Jurkat, Clone E6-1 (cell line): ENCODE measurements around the gene TOX3. TPM values are rescaled to one million over a fixed set of nuclear protein-coding genes. Genes with fewer than 3 reads are reported as not detected.

ENCODE experiments used
- DNase-seq: peaks from one replicate; pipeline ENCODE4 v3.0.0-alpha.2; 2011; ENCODE audit warnings: low read depth, low spot score
- H3K4me3 ChIP-seq: 2 replicates; pipeline ENCODE4 v1.5.1; 2011; ENCODE audit warnings: mild to moderate bottlenecking, low read length, control low read depth, moderate library complexity
- polyA plus RNA-seq: library from polyadenylated mRNA; unstranded; fragments of >200 nt; gene quantifications from one replicate; pipeline ENCODE4 v1.2.1, GENCODE V29; 2012; ENCODE audit warnings: missing spikeins; ENCODE audit not compliant: insufficient read length, insufficient read depth

The TOX3 gene
- not detected for polyA plus RNA-seq

DNA sequence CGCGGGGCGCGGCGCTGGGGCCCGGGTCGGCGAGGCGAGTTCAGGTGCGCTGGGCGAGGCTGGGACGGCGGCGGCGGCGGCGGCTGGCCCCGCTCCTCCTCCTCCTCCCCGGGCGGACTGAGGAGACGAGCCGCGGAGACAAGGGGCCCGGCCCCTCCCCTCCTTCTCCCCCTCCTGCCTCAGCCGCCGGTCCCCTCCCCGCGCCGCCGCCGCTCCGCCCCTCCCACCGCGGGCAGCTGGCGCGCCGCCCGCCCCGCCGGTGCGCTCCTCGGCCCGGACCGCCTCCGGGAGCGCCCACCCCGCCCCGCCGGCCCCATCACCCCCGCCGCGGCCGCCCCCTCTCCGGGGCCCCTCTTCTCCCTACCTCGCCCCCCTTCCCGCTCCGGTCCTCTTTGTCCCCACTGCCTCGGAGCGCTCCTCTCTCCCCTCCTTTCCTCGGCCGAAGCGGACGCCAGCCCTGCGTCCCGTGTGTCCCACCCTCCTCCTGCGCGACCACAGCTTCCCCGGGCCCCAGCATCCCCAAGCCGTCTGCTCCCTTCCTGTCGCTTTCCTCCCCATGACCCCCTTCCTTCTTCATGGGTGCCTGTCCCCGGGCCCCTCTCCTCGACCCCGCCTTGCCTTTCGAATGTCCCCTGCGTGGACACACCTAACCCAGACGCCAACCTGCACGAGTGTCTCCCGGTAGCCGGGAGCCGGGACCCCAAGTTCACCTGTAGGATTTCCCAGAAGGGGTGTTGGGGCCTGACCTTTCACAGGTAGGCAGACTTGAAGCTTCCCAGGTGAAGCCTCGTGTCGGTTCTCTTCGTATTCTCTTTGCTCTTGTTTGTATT is at the start of gene TOX3:
TOX3 (minus strand) TSS at position 140 of the 830 bp plus-strand sequence. CDS start 420 bp downstream, outside the sequence.
- DNase-seq = no peak
- no peak within 1 kb of the TSS for H3K4me3 ChIP-seq

DNA sequence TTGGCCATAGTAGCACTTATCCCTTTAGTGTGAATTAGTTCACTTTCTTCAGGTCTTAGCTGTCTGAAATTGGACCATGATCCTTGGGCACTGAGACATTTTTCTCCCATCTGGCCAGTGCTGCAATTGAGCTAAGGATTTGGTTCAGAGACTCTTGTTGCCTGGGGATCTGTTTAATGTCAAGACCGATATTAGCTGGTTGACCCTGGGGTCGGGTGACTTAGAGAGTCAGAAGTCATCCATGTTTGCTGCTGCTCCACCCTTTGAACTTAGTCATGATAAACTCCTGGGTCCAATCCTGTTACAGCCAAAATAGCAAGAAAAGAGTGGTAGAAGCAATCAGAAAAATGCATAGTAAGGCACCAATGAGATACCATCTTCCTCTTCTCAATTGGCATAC is 45.8 kb upstream of the TOX3 start:
- H3K4me3 ChIP-seq = no peak overlapping the region

DNA sequence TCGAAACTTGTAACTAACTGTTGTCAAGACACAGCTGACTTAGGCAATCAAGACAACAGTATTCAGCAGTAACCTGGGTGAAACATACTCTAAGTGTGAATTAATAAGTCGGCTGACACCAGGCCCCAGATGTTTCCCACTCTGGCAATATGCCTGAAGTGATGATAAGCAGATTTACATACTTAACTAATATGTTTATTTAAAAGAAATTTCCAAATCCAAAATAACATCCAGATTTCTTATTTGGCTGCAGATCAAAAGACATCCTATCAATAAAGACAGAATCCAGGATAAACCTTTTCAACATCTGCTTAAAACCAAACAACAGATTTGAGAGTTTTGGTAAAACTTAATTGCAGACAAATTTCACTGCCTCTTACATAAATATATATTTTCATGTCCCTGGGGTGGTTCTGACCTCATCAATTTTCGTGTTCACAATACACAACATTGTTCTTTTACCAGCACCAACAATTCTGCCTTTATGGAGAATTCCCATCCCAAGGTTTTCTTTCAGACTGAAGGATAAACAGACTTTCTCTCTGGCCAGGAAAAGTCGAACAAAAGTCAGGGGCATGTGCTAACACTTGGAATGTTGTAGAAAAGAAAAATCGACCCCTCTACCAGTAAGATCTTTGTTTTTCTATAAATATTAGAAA is 45.1 kb upstream of the TOX3 start:
- DNase-seq = no peak
- no peak overlapping the region for H3K4me3 ChIP-seq

More for the DNA sequence above, 45.8 kb upstream of the TOX3 start:
- no peak for DNase-seq

DNA sequence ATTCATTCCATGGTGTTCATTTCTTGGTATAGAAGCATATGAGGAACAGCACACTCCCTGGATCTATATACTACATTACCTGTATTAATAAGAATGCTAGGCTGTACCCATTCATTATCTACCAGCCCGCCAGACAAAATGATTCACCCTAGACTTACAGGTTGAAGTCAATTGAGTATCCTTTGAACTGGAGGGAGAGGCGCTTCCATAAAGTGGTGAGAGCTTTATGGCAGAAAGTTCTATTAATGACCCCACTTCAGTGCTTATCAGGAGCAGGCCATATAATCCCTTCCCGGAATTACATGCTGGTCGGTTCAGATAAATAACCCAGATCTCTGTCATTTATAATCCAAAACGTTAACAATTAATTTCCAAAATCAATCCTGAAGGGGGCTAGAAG is 44.5 kb upstream of the TOX3 start:
- no peak for DNase-seq
- no peak overlapping the region for H3K4me3 ChIP-seq

DNA sequence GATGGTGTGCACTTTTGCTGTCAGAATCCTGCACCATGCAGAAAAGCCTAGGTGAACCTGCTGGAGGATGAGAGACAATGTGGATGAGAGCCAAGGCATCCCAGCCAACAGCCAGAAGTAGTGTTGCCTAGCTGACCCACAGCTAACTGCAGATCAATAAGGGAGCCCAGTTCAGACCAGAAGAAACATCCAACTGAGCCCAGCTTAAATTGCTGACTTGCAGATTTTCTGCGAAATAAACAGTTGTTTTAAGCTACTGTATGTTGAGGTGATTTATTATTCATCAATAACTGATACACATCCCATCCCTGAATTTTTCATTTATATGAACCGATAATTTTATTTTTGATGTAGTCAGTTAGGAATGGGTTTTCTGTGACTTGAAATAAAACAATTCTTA is 39.2 kb upstream of the TOX3 start:
- no peak for DNase-seq
- H3K4me3 ChIP-seq = no peak overlapping the region

DNA sequence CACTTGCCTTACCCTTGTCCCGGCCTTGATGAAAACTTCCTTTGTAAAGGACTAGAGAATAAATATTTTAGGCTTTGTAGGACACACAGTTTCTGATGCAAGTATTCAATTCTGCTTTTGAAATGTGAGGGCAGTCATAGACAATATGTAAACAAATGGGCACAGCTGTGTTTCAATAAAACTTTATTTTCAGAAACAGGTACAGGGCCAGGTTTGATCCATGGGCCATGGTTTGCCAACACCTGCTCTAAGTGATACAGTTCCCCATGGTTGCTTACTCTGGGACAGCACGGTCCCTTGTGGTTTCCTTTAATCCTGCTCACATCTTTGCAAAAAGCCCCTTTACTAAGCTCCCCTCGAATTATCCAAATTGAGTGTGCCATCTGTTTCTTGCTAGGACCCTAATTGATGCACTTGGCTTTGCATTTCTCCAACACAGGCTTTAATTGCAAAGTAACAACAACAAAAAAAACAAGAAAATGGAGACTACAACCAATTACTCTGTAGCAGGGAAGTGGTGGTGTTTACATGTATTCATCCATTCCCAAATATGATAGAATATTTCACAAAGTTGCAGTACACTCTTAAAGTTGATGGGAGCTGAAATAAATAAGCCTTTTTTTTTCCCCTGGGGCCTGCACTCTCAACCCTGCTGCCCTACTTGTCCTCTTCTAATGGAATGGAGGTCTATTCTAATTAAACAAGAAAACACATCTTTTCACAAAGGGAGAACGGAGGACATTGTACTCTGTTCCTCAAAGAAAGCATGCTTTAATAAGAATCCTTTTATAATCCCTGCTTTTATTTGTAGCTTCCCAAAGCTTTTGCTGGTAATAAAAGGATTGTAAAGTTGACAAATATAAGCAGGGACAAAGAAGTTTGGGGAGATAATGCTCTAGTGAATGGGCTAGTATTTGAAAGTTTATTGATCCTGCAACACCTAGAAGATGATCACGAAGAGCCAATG is 37.7 kb upstream of the TOX3 start:
- no peak overlapping the region for H3K4me3 ChIP-seq
- DNase-seq = no peak

DNA sequence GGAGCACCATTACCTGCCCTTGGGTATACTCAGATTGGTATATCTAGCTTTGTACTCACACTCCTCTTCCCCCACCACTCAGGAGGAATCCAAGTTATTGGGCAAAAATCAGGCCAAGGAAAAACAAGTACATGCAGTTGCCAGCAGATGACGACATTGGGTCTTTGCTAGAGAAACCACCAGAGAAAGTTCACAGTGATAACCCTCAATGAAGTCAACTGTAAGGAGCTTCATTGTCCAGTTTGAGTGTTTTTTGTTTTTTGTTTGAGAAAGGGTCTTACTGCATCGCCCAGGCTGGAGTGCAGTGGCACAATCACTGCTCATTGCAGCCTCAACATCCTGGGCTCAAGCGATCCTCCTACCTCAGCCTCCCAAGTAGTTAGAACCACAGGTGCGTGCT is 34.6 kb upstream of the TOX3 start:
- DNase-seq = no peak
- H3K4me3 ChIP-seq = no peak overlapping the region

DNA sequence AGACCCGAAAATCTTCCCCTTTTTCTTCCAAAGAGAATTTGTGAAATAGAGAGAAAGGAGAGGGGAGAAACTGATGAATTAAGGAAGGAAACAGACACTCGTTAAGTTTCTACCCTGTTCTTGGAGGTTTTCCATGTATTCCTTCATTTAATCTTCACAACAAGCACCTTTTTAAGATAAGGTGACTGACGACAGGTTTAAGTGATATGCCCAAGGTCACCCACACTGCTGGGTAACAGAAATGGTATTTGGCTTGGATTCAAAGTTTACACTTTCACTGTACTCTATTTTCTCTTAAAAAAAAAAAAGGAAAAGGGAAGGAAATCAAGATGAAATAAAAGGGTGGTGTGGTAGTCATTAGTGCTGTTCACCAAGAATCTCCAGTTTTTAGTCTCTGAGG is 33.5 kb upstream of the TOX3 start:
- no peak for DNase-seq
- no peak overlapping the region for H3K4me3 ChIP-seq

DNA sequence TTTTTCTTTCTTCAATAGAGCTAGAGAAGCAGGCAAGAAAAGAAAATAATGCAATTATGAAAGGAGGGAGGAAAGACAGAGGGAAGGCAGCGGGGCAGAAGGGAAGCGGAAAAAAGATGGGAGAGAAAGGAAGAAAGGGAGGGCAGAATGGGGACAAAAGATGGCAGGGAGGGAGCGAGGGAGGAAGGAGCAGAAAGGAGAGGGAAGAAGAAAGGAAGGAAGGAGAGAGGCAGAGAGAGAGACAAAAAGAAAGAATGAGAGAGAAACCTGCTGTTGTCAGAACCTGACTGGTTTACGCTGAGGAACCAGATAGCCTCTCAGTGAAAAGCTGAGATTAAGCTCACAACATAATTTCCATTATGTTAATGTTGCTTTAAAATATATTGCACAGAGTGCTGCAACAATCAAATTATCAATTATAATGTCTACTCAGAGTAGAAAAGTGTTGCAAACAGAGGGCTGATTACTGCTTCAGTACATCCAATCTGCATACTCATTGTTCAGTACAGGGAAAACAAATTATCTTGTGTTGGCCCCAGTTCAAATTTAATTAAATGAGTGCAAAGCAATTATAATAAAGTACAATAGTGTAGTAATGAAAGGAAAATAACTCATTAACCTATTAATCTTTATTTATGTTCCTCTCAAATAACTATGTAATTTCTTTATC is 32.0 kb upstream of the TOX3 start:
- no peak for DNase-seq
- H3K4me3 ChIP-seq = no peak overlapping the region

DNA sequence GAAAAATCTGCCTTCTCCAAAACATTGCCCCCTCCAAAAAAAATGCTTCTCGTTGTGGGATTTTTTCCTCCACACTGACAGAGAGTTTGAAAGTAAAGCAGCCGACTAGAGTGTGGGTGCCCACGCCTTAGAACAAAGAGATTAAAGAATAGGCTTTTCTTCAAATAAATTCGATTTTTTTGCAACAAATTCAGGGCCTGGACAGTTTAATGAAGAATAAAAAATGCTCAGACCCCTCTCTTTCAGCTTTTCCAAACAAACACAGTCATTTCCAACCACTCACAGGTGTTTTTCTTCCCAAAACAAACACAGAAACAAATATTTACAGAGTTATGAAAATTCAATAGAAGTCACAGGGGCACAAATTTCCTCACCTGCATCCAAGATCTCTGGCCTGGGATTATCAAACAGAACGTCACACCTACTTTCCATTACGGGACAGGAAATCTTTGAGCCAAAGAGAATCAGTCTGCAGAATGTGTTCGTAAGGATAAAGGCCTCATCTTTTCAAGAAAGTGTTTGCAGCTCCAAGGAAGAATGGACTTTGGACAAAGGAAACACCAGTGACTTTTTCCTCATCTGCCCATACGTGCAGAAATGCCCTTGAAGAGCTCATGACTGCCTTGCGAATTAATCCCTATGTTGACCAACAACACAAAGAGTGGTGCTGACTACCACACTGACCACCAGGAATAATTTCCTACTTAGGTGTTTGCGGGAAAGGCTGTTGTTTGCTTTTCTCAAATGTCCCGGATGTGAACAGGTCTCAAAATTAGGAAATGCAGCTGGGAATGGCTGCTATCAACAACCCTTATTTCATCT is 31.3 kb upstream of the TOX3 start:
- H3K4me3 ChIP-seq = no peak overlapping the region
- no peak for DNase-seq

DNA sequence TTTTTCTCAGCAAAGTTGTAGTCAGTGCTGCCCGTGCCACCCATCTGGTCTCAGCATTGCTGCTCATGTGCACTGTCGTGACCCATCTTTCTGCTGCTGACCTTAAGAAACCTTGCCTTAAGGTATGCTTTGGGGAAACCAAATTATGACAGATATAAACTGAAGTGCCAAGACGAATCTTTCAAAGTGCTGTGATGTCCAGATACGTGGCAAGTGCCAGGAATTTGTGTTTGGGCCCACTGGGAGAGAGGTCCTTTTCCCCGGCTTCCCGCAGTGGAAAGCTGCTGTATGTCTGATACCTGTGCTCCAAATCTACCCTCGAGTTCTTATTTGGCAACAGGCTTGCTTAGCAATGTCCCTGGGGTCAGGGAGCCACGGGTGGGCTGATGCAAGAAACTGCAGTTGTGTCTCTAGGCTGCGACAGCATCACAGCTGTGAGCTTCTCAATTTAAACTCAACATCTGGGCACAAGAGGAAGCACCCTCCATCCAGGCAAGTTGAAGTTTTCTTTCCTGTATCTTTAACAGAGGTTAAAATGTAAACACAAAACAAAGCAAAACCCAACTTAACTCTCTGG is 30.3 kb upstream of the TOX3 start:
- no peak overlapping the region for H3K4me3 ChIP-seq
- no peak for DNase-seq

DNA sequence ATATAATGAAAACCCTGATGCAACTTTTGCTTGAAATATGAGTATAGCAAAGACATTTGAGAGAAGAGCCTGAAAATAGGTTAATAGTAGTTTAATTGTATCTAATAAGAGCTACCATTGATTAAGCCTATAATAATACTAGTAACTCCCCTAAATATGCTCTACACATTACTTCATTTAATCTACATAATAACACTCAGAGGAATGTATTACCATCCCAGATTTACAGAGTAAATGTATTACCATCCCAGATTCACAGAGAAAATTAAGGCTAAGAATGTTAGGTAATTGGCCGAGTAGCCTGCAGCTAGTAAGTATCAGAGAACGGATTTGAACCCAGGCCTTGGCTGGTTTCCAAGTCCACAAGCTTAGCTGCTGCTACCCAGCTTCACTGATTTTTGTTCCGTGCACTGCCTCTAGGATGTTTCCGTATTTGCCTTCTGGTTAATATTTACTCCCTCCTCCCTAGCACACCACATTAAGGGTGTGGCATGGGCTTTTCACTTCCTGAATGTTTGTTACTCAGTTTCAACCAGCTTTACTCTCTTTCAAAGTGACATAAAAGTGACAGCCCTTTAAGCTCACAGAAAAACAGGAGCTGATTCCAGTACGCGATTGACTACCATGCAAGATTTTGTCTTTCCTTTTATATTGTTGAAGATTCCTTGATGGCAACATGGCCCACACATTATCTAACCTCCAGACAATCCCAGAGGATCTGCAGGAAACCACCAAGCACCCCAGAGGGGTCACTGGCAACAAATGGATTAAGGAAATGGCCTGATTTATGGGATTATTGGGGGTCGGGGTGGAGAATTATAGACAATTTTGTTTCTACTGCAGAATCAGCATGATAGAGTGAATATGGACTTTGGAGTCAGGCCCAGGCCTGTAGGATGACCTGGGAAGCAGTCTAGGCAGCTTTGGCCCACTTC is 26.7 kb upstream of the TOX3 start:
- DNase-seq = no peak
- H3K4me3 ChIP-seq = no peak overlapping the region

DNA sequence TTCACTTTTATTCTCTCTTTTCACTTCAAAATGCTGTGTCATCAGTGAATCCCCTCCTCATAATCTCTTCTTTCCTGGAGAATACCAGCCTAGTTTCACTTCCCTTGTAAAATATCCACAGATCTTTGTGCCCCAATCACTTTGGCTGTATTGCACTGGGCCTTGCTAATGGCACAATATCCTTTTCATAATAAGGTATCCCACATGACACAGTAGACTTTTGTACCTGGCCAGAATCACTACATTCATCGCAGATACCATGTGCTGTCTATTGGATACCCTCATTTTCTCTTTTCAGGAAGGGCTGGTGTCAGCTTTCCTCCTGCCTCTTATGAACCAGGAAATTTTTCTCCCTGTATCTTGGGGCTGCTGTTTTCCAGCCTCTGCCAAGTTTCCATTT is 25.7 kb upstream of the TOX3 start:
- DNase-seq = no peak
- H3K4me3 ChIP-seq = no peak overlapping the region

DNA sequence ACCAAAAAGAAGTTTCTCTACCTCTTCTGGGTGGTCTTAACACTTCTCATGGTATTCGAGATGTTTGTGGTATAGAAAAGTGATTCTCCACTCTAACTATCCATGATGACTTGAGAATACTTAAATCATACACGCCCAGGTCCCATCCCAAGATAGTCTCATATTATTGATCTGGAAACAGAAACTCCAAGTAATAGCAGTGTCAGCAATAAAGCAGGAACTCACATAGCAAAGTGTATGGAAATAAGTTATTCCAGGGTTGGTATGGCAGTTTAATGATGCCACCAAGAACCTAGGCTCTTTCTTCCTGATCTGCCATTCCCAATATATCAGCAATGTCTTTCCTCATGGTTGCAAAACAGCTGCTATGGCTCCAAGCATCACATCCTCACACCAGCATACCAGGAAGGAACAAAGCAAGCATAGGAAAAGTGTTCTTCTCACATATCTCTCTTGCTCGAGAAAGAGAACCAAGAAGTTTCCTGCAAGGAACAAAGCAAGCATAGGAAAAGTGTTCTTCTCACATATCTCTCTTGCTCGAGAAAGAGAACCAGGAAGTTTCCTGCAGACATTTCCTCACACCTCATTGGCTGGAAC is 23.6 kb upstream of the TOX3 start:
- no peak overlapping the region for H3K4me3 ChIP-seq
- no peak for DNase-seq

DNA sequence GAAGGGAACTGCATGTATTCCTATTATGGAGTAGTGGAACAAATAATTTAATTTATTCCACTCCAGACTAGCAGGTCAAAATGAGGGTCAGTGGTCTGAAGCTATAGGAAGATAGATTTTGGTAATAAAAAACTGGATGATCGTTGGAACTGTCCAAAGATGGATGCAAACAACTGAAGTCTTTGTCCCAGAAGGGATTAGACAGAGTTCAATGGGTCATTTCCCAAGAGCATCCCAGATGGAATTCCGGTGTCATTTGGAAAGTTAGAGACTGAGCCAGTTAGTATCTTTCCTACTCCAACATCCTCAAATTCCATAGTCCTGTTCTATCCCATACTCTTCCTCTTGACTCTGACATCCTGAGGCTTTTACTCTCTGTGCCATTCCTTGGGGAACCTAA is 22.8 kb upstream of the TOX3 start:
- no peak for DNase-seq
- H3K4me3 ChIP-seq = no peak overlapping the region

DNA sequence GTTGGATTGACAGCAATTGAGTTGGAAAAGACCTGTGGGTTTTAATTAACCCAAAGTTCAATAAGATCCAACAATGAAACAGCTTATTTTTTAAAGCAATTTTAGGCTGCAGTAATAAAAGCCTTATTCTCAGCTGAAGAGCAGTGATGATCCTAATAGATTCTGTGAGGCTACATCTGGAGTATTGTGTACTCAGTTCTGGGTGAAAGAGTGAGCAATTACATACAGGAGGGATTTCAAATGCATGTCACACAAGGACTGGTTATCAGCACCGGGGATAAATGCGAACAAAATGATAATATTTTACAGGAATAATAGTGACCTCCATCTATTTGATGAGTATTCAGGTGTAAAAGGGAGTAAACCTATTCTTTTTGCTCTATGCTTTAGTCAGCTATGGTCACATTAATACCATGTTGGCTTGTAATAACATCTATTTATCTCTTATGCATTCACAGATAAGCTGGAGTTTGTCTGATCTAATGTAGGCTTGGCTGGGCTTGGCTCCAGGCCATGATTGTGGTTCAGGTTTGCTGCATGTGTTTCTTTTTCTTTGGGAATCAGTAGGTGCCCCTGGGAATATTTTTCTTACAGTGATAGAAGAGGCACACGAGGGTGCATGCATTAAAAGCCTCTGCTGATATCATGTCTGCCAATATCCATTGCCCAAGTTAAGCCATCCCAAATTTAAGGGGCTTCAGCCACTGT is 22.2 kb upstream of the TOX3 start:
- DNase-seq = no peak

More for the DNA sequence above, 22.2 kb upstream of the TOX3 start:
- H3K4me3 ChIP-seq = no peak overlapping the region
